HepG2 (cell line): ENCODE measurements around the gene ANKRD13C.

Experiments used
- ELK4 ChIP-seq: sonication (generic); formaldehyde crosslinking; IDR thresholded peaks from 2 replicates; pipeline ENCODE4 v1.9.0; 2021; ENCODE audit warnings: missing genetic modification reagents, borderline replicate concordance
- FIP1L1 ChIP-seq: fragments of 200-400 bp; formaldehyde crosslinking; IDR thresholded peaks from 2 replicates; pipeline ENCODE4 v1.6.1; 2018; ENCODE audit warnings: low read depth, mild to moderate bottlenecking, low read length, moderate library complexity, borderline replicate concordance; ENCODE audit not compliant: insufficient read depth
- NFIC ChIP-seq: IDR thresholded peaks from 2 replicates; pipeline ENCODE4 v1.6.1; 2012; ENCODE audit warnings: mild to moderate bottlenecking, low read length, inconsistent platforms

GRCh38 chr1:70247768-70248167, 106.8 kb downstream of the ANKRD13C start:
- TF ChIP-seq FIP1L1 (no peak), NFIC (no peak), ELK4 (CRISPR knock-in tag) (no peak)
